Type B pancreatic cell (in vitro differentiated cells): Measurements from ENCODE around the gene TOM1. TPM values are rescaled to one million over a fixed set of nuclear protein-coding genes. Genes with fewer than 3 reads are reported as not detected.

Source experiments
- DNase-seq: peaks from one replicate; pipeline ENCODE4 v3.0.0; 2021; ENCODE audit warnings: mixed read lengths; ENCODE audit not compliant: unreplicated experiment; ENCODE audit errors: extremely low spot score
- H3K27ac Mint-ChIP-seq: 2 replicates; pipeline ENCODE4 v1.8.0; 2021; ENCODE audit warnings: mild to moderate bottlenecking, mixed read lengths
- H3K27me3 Mint-ChIP-seq: 2 replicates; pipeline ENCODE4 v1.8.0; 2021; ENCODE audit warnings: mixed read lengths
- H3K36me3 Mint-ChIP-seq: 2 replicates; pipeline ENCODE4 v1.8.0; 2021; ENCODE audit warnings: mixed read lengths
- H3K4me1 Mint-ChIP-seq: one replicate; pipeline ENCODE4 v1.8.0; 2021; ENCODE audit warnings: mixed read lengths; ENCODE audit not compliant: unreplicated experiment
- H3K4me3 Mint-ChIP-seq: 2 replicates; pipeline ENCODE4 v1.8.0; 2021; ENCODE audit warnings: mild to moderate bottlenecking, mixed read lengths
- H3K9me3 Mint-ChIP-seq: 2 replicates; pipeline ENCODE4 v1.8.0; 2021; ENCODE audit warnings: mixed read lengths
- CTCF ChIP-seq: fragments of 200-600 bp; sonication (generic); conservative IDR thresholded peaks from 2 replicates; pipeline ENCODE4 v1.5.0; 2021; ENCODE audit warnings: antibody characterized with exemption, mild to moderate bottlenecking
- total RNA-seq: library from RNA; stranded (reverse); gene quantifications from 2 replicates; pipeline ENCODE4 v1.2.1, GENCODE V29; 2021; ENCODE audit warnings: low replicate concordance

The TOM1 gene
- total RNA-seq, 1 donor from 2014 or later: 37.6 TPM

GRCh38 chr22:35380537-35381423, 81.1 kb downstream of the TOM1 start, which contains the start of gene HMOX1:
Gene HMOX1 (plus strand): TSS chr22:35381096. CDS start chr22:35381174, 78 bp downstream.
- peak within 1 kb of the TSS; percentile 80 for H3K4me3 Mint-ChIP-seq
- no peak for TF ChIP-seq CTCF
- H3K27ac Mint-ChIP-seq: peak within 1 kb of the TSS; percentile 82
- H3K27me3 Mint-ChIP-seq: peaks cover 8% of the 10 kb centered on the region
- peaks cover 33% of the 10 kb centered on the region for H3K4me1 Mint-ChIP-seq
- no peaks in the 10 kb centered on the region for H3K36me3 Mint-ChIP-seq
- H3K9me3 Mint-ChIP-seq: no peaks in the 10 kb centered on the region
- peak; percentile 85 for DNase-seq

GRCh38 chr22:35381424-35382009, 81.8 kb downstream of the TOM1 start:
- peak overlapping the region; percentile 80 for H3K4me3 Mint-ChIP-seq
- H3K36me3 Mint-ChIP-seq: no peaks in the 10 kb centered on the region
- H3K9me3 Mint-ChIP-seq: no peaks in the 10 kb centered on the region
- H3K27me3 Mint-ChIP-seq: peaks cover 8% of the 10 kb centered on the region
- TF ChIP-seq CTCF: no peak
- DNase-seq: no peak
- peak overlapping the region; percentile 80 for H3K27ac Mint-ChIP-seq
- H3K4me1 Mint-ChIP-seq: peaks cover 33% of the 10 kb centered on the region

GRCh38 chr22:35383679-35384071, 84.0 kb downstream of the TOM1 start:
- peaks cover 8% of the 10 kb centered on the region for H3K27me3 Mint-ChIP-seq
- DNase-seq: no peak
- TF ChIP-seq CTCF: no peak
- no peaks in the 10 kb centered on the region for H3K36me3 Mint-ChIP-seq
- H3K27ac Mint-ChIP-seq: no peak overlapping the region
- H3K4me1 Mint-ChIP-seq: peaks cover 16% of the 10 kb centered on the region
- no peaks in the 10 kb centered on the region for H3K9me3 Mint-ChIP-seq
- H3K4me3 Mint-ChIP-seq: no peak overlapping the region

GRCh38 chr22:35384527-35384926, 84.8 kb downstream of the TOM1 start:
- no peaks in the 10 kb centered on the region for H3K36me3 Mint-ChIP-seq

More at GRCh38 chr22:35384527-35384926, 84.8 kb downstream of the TOM1 start:
- H3K27me3 Mint-ChIP-seq: peaks cover 8% of the 10 kb centered on the region
- DNase-seq: no peak
- no peaks in the 10 kb centered on the region for H3K9me3 Mint-ChIP-seq
- H3K4me1 Mint-ChIP-seq: peaks cover 8% of the 10 kb centered on the region
- no peak overlapping the region for H3K27ac Mint-ChIP-seq
- H3K4me3 Mint-ChIP-seq: no peak overlapping the region
- TF ChIP-seq CTCF: no peak
